H1 (cell line): ENCODE measurements around the gene MAIP1. TPM values are rescaled to one million over a fixed set of nuclear protein-coding genes. Genes with fewer than 3 reads are reported as not detected.
A peak's percentile ranks its signal among the peaks of the same experiment; 100 is the strongest.

Experiments
- CTCF ChIA-PET: fragments of 300-600 bp; sonication (Branson Sonifier 250); formaldehyde crosslinking; loops from one replicate; lab custom pipeline; 2021; ENCODE audit not compliant: partially characterized antibody; lab: Charles Lee
- POLR2A ChIA-PET: fragments of 300-600 bp; sonication (Branson Sonifier 250); formaldehyde crosslinking; loops from one replicate; lab custom pipeline; 2021; ENCODE audit warnings: inconsistent platforms; ENCODE audit not compliant: partially characterized antibody; lab: Charles Lee
- DNase-seq, 2 experiments: peaks; one replicate each; pipeline versions ENCODE4 v3.0.0 to v3.0.0-alpha.2; 2010 to 2022; ENCODE audit warnings: low spot score in 2 of 2, low read depth in 1 of 2, mixed read lengths in 1 of 2
- FAIRE-seq: peaks from 2 replicates; lab custom pipeline; 2011; peaks lifted over from hg19 to GRCh38; lab: Jason Lieb, UNC
- H2AFZ ChIP-seq: 2 replicates; pipeline ENCODE4 v1.8.1; 2012; ENCODE audit warnings: low read length, inconsistent platforms
- H2AK5ac ChIP-seq: 2 replicates; pipeline ENCODE4 v1.6.1; 2013; ENCODE audit warnings: low read depth, low read length
- H2BK120ac ChIP-seq: replicated peaks from 2 replicates; pipeline ENCODE3; 2013; ENCODE audit warnings: low read depth, low read length, inconsistent platforms
- H2BK12ac ChIP-seq: 2 replicates; pipeline ENCODE4 v1.6.1; 2013; ENCODE audit warnings: low read depth, low read length
- H2BK15ac ChIP-seq: 2 replicates; pipeline ENCODE4 v1.6.1; 2013; ENCODE audit warnings: low read length
- H2BK20ac ChIP-seq: 2 replicates; pipeline ENCODE4 v1.6.1; 2013; ENCODE audit warnings: low read length
- H2BK5ac ChIP-seq: 2 replicates; pipeline ENCODE4 v1.6.1; 2013; ENCODE audit warnings: low read depth, low read length
- H3K14ac ChIP-seq: 2 replicates; pipeline ENCODE4 v1.6.1; 2013; ENCODE audit warnings: inconsistent platforms; ENCODE audit not compliant: insufficient read length
- H3K18ac ChIP-seq: 2 replicates; pipeline ENCODE4 v1.6.1; 2013; ENCODE audit warnings: low read length; ENCODE audit errors: extremely low read depth
- H3K23ac ChIP-seq: 2 replicates; pipeline ENCODE4 v1.6.1; 2013; ENCODE audit warnings: inconsistent platforms; ENCODE audit not compliant: insufficient read length
- H3K23me2 ChIP-seq: 2 replicates; pipeline ENCODE4 v1.6.1; 2013; ENCODE audit warnings: low read depth, low read length
- H3K27ac ChIP-seq: 2 replicates; pipeline ENCODE4 v1.6.1; 2011; ENCODE audit warnings: low read depth, low read length, inconsistent platforms
- H3K27me3 ChIP-seq, 4 experiments: replicated peaks in 1 of 4; 1 replicate in 1 of 4; 2 replicates in 3 of 4; pipeline versions ENCODE4 v1.6.1 to v1.8.1; 2011 to 2013; ENCODE audit warnings: low read length in 3 of 4, mild to moderate bottlenecking in 3 of 4, inconsistent platforms in 2 of 4, mixed read lengths in 2 of 4, moderate library complexity in 1 of 4; ENCODE audit not compliant: control insufficient read depth in 3 of 4, insufficient read depth in 3 of 4; ENCODE audit errors: extremely low read depth in 1 of 4
- H3K36me3 ChIP-seq, 4 experiments: 2 replicates each; pipeline versions ENCODE4 v1.6.1 to v1.8.1; 2011 to 2013; ENCODE audit warnings: mild to moderate bottlenecking in 4 of 4, low read length in 3 of 4, moderate library complexity in 2 of 4, control low read depth in 1 of 4, inconsistent platforms in 1 of 4; ENCODE audit not compliant: insufficient read depth in 4 of 4, control insufficient read depth in 2 of 4
- H3K4ac ChIP-seq: replicated peaks from 2 replicates; pipeline ENCODE3; 2013; ENCODE audit warnings: low read length, low read depth, mixed read lengths, inconsistent platforms; ENCODE audit not compliant: insufficient read length
- H3K4me1 ChIP-seq, 4 experiments: replicated peaks in 1 of 4; 1 replicate in 1 of 4; 2 replicates in 3 of 4; pipeline versions ENCODE4 v1.6.1 to v1.8.1; 2011 to 2013; ENCODE audit warnings: low read length in 3 of 4, inconsistent platforms in 2 of 4, mixed read lengths in 1 of 4; ENCODE audit not compliant: insufficient read depth in 4 of 4, control insufficient read depth in 3 of 4
- H3K4me2 ChIP-seq, 2 experiments: 2 replicates each; pipeline versions ENCODE4 v1.6.1 to v1.8.1; 2011 to 2013; ENCODE audit warnings: low read depth in 2 of 2, low read length in 2 of 2, control low read depth in 1 of 2, inconsistent platforms in 1 of 2, mild to moderate bottlenecking in 1 of 2; ENCODE audit not compliant: insufficient read depth in 1 of 2
- H3K4me3 ChIP-seq, 4 experiments: fragments of 200-600, 300-600 bp in 1 of 4; sonication (generic), shearing (Covaris generic), sonication (Bioruptor Twin) in 1 of 4; 2 replicates each; pipeline versions ENCODE4 v1.5.1 to v1.8.1; 2011 to 2016; ENCODE audit warnings: low read length in 4 of 4, low read depth in 3 of 4, control low read depth in 2 of 4, inconsistent platforms in 2 of 4, mild to moderate bottlenecking in 2 of 4, mixed read lengths in 1 of 4, moderate library complexity in 1 of 4; ENCODE audit not compliant: insufficient read depth in 2 of 4; ENCODE audit errors: extremely low read depth in 1 of 4
- H3K56ac ChIP-seq: replicated peaks from 2 replicates; pipeline ENCODE3; 2013; ENCODE audit warnings: low read depth, mild to moderate bottlenecking, mixed read lengths, low read length, inconsistent platforms; ENCODE audit not compliant: insufficient read length
- H3K79me1 ChIP-seq: 2 replicates; pipeline ENCODE4 v1.6.1; 2013; ENCODE audit warnings: low read depth, low read length, control low read depth
- H3K79me2 ChIP-seq, 2 experiments: 2 replicates each; pipeline versions ENCODE4 v1.6.1 to v1.8.1; 2012 to 2013; ENCODE audit warnings: low read length in 2 of 2, mild to moderate bottlenecking in 2 of 2, inconsistent platforms in 1 of 2; ENCODE audit not compliant: insufficient read depth in 2 of 2, control insufficient read depth in 1 of 2
- H3K9ac ChIP-seq, 4 experiments: replicated peaks in 1 of 4; 1 replicate in 1 of 4; 2 replicates in 3 of 4; pipeline versions ENCODE4 v1.6.1 to v1.8.1; 2011 to 2013; ENCODE audit warnings: low read depth in 3 of 4, low read length in 3 of 4, control low read depth in 2 of 4, mild to moderate bottlenecking in 2 of 4, moderate library complexity in 2 of 4, inconsistent platforms in 1 of 4; ENCODE audit errors: extremely low read depth in 1 of 4
- H3K9me3 ChIP-seq, 2 experiments: 2 replicates each; pipeline versions ENCODE4 v1.6.1 to v1.8.1; 2012 to 2013; ENCODE audit warnings: mild to moderate bottlenecking in 2 of 2, moderate library complexity in 2 of 2, control low read depth in 1 of 2, inconsistent platforms in 1 of 2, low read depth in 1 of 2, low read length in 1 of 2, mixed read lengths in 1 of 2; ENCODE audit not compliant: insufficient read depth in 2 of 2
- H4K20me1 ChIP-seq, 2 experiments: replicated peaks in 1 of 2; 2 replicates each; pipeline versions ENCODE3 to v1.8.1; 2011 to 2013; ENCODE audit warnings: inconsistent platforms in 2 of 2, low read length in 2 of 2, mild to moderate bottlenecking in 1 of 2; ENCODE audit not compliant: insufficient read depth in 2 of 2, control insufficient read depth in 1 of 2
- H4K5ac ChIP-seq: 2 replicates; pipeline ENCODE4 v1.6.1; 2013; ENCODE audit warnings: low read length, low read depth, mixed read lengths, inconsistent platforms; ENCODE audit not compliant: insufficient read length
- H4K8ac ChIP-seq: 2 replicates; pipeline ENCODE4 v1.8.0; 2013; ENCODE audit warnings: mild to moderate bottlenecking, moderate library complexity, low read length, inconsistent platforms; ENCODE audit not compliant: insufficient read depth; ENCODE audit errors: extremely low read depth
- H4K91ac ChIP-seq: replicated peaks from 2 replicates; pipeline ENCODE3; 2013; ENCODE audit warnings: low read length, mixed read lengths, inconsistent platforms; ENCODE audit not compliant: insufficient read length
- CBX5 ChIP-seq: fragments of 300-800, 300-1000 bp; sonication (generic); IDR thresholded peaks from 2 replicates; pipeline ENCODE4 v1.7.1; 2016; ENCODE audit warnings: antibody characterized with exemption, low read length, low read depth
- CHD1 ChIP-seq: IDR thresholded peaks from 2 replicates; pipeline ENCODE4 v1.6.1; 2012; ENCODE audit warnings: low read depth, low read length, improper control_type of control experiment
- E2F6 ChIP-seq: IDR thresholded peaks from 2 replicates; pipeline ENCODE4 v1.6.1; 2012; ENCODE audit warnings: inconsistent platforms
- EGR1 ChIP-seq: IDR thresholded peaks from 2 replicates; pipeline ENCODE4 v1.6.1; 2011; ENCODE audit warnings: low read depth, low read length, borderline replicate concordance
- GTF2F1 ChIP-seq: IDR thresholded peaks from 2 replicates; pipeline ENCODE4 v1.6.1; 2012; ENCODE audit warnings: low read depth, low read length, improper control_type of control experiment, borderline replicate concordance
- RAD21 ChIP-seq, 2 experiments: IDR thresholded peaks in 1 of 2; conservative IDR thresholded peaks in 1 of 2; 2 replicates each; pipeline ENCODE4 v1.6.1; 2011; ENCODE audit warnings: low read depth in 2 of 2, low read length in 2 of 2, improper control_type of control experiment in 1 of 2, inconsistent platforms in 1 of 2, mild to moderate bottlenecking in 1 of 2, moderate library complexity in 1 of 2
- SIX5 ChIP-seq: IDR thresholded peaks from 2 replicates; pipeline ENCODE4 v1.6.1; 2011; ENCODE audit warnings: mild to moderate bottlenecking, low read depth, low read length
- WGBS, 2 experiments: shearing (Covaris generic) in 1 of 2; methylation state at CpG; one replicate each; pipeline versions ENCODE4 v1.1.6 to v1.1.7; 2013 to 2015; ENCODE audit warnings: low lambda C conversion rate in 2 of 2, mixed read lengths in 2 of 2, inconsistent platforms in 1 of 2, low coverage in 1 of 2, missing lambda C conversion rate in 1 of 2; ENCODE audit not compliant: insufficient replicate concordance in 2 of 2, insufficient coverage in 1 of 2, insufficient read length in 1 of 2; ENCODE audit errors: extremely low coverage in 1 of 2, missing lambda C conversion rate in 1 of 2; 5-methylcytosine and 5-hydroxymethylcytosine counted together
- polyA plus RNA-seq, 7 experiments: library from polyadenylated mRNA; depleted of rRNA in 3 of 7; stranded (reverse) in 5 of 7; unstranded in 2 of 7; fragments of >200 nt in 5 of 7; fragments of 200-250 nt in 2 of 7; gene quantifications; 1 replicate in 5 of 7; 2 replicates in 1 of 7; 4 replicates in 1 of 7; pipeline versions ENCODE4 v1.2.1 to v1.2.3, GENCODE V29; 2011 to 2013; ENCODE audit warnings: missing spikeins in 2 of 7, mixed read lengths in 2 of 7
- total RNA-seq: library from RNA; stranded (reverse); fragmentation: NEBNext Ultra II Directional; extraction: Animal tissue kit (Norgen Biotek cat#: 25700); gene quantifications from 2 replicates; pipeline ENCODE4 v1.2.1, GENCODE V29; 2021
- TF ChIP-seq, protein P1 (sequence below): IDR thresholded peaks from 2 replicates; pipeline ENCODE4 v1.6.1; 2012; ENCODE audit warnings: inconsistent platforms

MAIP1 gene
- total and polyA plus RNA-seq, 2 of the 8 experiments (the other 6 are each of a cell fraction or from before 2014, with no cell fraction given): 23.2 to 28.5 TPM

DNA sequence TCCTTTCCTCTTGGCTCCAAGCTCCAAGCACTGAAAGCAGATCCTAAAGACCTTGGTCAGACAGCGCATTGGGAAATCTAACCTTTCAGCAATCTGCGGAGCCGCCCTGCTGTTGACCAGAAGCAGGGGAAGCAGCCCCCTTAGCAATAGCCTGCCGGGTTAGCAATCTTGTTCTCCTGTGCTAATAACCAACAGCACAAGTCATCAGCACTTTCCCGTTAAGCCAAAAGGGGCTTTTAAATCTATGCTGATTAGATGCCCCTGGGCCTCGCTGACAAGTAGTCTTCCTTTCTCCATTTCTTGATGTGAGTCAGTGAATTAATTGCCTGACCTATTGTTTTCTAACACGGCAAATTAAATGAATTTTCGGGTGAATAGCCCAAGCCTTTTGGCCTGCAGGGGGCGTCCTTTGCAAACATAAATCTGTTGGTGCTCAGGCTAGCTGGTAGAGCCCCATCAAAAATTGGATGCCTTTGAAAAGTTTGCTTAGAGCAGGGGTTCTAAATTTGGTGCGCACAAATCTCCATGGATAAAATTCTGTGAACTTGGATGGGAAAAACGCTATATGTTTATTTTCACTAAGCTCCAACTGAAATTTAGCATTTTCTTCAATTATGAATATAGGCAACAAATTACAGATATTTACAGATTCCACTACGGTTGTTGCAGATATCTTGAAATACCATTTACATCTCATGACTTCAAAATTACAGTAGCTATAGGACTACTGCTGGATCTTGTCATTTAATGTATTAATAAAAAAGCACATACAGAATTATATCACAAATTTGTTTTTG is 24.6 kb downstream of the MAIP1 start:
- Histone ChIP-seq H3K4me2 (peak overlapping the region; percentile 45 to 72), H3K9me3 (no peaks in the 10 kb centered on the region), H3K14ac (no peak overlapping the region), H3K79me1 (no peaks in the 10 kb centered on the region), H4K5ac (peak overlapping the region; percentile 38), H4K91ac (peak overlapping the region; percentile 70), H2BK12ac (no peak overlapping the region; the same call in 1 of the 2 replicates), H2BK15ac (no peak overlapping the region), H2AK5ac (no peak overlapping the region), H2BK5ac (peak overlapping the region; percentile 75; the same call in 1 of the 2 replicates), H3K36me3 (no peaks in the 10 kb centered on the region), H3K23ac (no peak overlapping the region), H3K9ac (no peak overlapping the region), H3K4me1 (peaks cover 6 to 17% (median 11%) of the 10 kb centered on the region in 4 experiments; a peak in 6 of 7 replicates), H3K4ac (no peak overlapping the region), H2BK120ac (peak overlapping the region; percentile 70), H3K18ac (peak overlapping the region; percentile 43; the same call in 1 of the 2 replicates), H3K27me3 (no peaks in the 10 kb centered on the region), H4K8ac (no peak overlapping the region), H3K4me3 (peak overlapping the region in 3 of 4 experiments; percentile 16 to 44 (median 37); a peak in 4 of 8 replicates), H2BK20ac (peak overlapping the region; percentile 18; the same call in 1 of the 2 replicates), H3K79me2 (no peaks in the 10 kb centered on the region), H3K56ac (peak overlapping the region; percentile 42), H3K27ac (no peak overlapping the region), H3K23me2 (0 out of 2 replicates have a peak, but pooled peaks cover 1% of the 10 kb centered on the region), H4K20me1 (no peaks in the 10 kb centered on the region), H2AFZ (peak overlapping the region; percentile 75; the same call in 1 of the 2 replicates)
- 24% methylated on average over 12 of the region's 12 CpGs; no CpG with 5 or more reads in 1 of the 2 experiments for WGBS, 2 experiments
- ChIA-PET POLR2A (no interaction called here), CTCF (interaction anchor here (0.7 to 1.7 kb wide), 17 partner anchors 9 to 718 kb away, joined by 3 to 12 read pairs (median 4); partner anchors contain the start of gene SPATS2L)
- peak; percentile 96 for FAIRE-seq
- DNase-seq: peak; percentile 63 to 96
- no peak for TF ChIP-seq GTF2F1
- TF ChIP-seq CHD1: no peak
- no peak for TF ChIP-seq CBX5
- no peak for TF ChIP-seq EGR1
- peak; percentile 91 to 93 for TF ChIP-seq RAD21 (IDR thresholded peaks at IDR 0.05 in 1 of 2, conservative IDR thresholded peaks at IDR 0.05 in 1 of 2; ENCODE audit: low read depth in 2 of 2, low read length in 2 of 2)
- no peak for TF ChIP-seq SIX5
- TF ChIP-seq E2F6: no peak
- TF ChIP-seq, protein P1, sequence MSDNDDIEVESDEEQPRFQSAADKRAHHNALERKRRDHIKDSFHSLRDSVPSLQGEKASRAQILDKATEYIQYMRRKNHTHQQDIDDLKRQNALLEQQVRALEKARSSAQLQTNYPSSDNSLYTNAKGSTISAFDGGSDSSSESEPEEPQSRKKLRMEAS: no peak
